NCI-H1417 treated with DMSO at 0.1 percent for 48 hours (cell line): Measurements from ENCODE around the gene SLC19A1.

Experiments used
- DNase-seq: peaks from one replicate; lab custom pipeline; 2025; lab: John Stamatoyannopoulos, UW

SLC19A1 gene

DNA sequence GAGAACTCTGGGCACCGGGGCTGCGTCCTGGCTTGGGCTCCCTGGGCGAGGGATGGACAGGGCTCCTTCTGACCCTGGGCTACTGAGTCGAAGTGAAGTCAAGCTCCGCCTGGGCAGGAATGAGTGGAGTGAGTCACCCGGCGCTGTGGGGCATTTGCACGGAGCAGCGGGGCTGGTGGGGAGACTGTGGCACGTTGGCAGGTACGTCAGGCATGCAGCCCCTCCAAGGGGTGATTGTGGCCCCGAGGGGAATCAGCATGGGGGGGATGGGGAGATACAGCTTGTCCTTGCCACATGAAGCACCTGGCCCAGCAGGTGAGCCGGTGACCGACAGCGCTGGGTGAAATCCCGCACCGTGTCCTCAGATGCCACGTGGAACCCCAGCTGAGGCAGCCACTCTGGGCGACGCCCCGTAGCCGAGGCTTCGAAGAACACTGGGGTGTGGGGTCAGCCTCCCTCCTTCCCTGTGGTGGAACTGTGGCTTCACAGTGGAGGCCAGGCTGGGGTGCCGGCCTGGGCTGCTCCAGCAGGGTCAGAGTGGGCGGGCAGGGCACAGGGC, 74.9 kb downstream of the SLC19A1 start:
- no peak for DNase-seq

DNA sequence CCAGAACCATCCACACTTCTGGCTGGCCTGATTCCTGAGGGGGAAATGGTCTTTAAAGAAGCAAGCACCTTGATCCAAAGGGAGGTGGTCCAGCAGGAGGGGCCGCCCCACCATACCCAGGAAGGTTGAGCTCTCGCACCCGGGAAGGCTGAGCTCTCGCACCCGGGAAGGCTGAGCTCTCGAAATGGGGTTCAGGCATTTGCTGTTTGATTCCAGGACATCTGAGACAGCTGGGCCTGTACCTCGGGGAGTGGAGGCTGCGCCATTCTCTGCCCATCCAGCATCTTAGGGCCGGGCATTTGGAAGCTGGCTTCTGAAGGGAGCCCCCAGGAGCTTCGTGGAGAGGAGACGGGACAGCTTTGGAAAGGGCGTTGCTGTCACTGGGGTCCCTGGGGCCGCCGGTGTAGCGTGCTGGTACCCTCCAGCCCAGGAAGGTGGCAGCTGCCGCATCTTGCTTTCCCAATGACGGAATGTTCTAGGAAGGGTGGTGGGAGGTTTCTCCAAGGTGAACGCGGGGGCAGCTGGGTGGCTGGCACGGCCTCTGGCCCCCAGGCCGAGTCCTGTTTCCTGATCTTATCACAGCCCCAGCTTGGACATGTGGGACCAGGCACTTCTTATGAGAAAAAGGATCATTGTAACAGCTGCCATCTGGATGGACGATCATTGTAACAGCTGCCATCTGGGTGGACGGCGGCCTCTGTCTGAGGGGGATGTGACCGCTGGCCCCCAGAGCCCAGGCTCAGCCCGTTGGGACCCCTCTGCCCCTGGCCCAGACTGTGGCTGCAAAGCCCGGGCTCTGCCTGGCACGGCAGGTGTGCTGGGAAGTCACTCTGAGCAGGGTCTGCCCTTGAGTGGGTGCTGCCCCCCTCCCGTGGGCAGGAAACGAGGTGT, 75.7 kb downstream of the SLC19A1 start:
- DNase-seq, result no peak

DNA sequence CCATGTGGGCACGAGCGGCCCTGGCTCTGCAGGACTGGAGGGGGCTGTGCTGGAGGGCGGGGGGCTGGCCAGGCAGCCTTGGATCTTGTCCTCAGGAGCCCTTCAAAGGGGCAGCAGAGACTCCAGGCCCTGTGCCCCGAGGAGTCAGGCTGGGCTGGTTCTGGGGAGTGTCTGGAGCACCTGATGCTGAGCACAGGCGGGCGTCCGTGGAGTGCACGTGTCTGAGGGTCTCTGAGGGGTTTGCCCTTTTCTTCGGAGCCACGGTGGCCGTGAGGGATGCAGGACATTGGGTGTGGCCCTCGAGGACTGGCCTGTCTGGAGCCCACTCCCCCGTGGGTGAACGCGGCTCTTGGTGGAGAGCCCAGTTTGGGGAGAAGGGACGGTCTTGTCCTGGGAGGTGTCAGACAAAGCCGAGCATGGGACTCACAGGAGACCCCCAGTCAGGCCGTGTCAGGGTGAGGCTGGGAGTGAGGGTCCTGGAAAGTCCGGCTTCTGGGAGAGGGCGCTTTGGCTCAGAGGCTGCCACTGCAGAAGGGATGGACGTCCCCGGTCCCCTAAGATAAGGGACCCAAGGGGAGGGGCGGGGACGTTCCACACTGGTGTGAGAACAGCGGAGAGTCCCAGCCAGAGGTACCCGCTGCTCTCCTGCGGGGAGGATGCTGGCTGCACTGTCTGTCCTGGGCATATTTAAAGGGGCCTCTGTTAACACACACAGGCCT, 76.5 kb downstream of the SLC19A1 start:
- no peak for DNase-seq

DNA sequence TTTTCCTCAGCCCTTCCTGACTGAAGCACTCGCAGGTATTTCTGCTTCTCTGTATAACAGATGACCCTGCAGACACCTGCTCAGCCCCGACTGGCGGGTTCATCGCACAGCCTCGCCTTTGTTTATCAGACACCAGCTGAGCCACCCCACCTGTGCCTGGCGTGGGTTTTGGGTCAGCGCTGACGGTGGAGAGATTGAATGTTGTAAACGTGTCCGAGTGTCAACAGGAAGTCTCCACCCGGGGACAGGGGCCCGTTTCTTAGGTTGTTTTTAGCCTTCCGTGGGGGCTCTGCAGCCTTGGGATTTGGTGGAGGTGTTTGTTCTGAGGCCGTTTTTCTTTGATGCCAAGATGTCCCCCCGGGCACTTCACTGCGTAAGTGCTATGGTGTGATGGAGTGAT, 77.1 kb downstream of the SLC19A1 start:
- DNase-seq, result no peak

DNA sequence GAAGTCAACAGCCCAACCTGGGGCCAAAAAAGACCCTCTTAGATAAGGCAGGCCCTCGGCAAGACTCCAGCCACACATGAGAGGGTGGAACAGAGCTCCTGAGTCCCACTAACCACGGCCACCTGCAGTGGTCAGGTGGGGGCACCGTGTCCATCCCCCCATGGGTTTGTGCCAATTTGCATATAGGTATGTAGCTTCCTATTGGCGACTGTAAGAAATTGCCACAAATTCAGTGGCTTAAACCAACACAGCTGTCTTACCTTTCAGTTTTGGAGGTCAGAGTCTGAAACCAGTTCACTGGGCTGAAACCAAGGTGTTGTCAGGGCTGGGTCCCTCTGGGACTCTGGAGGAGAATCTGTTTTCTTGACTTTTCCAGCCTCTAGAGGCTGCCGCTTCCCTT, 77.9 kb downstream of the SLC19A1 start:
- no peak for DNase-seq

DNA sequence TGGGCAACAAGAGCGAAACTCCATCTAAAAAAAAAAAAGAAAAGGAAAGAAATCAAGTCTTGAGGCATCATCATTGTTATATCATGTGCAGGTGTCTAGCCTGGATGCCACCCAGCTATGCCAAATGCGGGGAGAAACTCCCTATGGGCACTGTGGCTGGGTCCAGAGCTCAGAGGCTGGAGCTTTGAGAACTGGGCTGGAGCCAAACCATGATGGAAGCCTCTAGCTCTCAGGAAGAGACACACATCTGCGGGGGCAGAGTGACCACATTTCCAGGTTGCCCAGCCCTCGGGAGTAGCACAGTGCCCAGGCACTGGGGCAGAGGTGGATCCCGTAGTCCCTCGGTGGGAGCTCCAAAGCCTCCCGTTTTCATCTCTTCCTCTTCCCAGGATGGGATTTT, 78.4 kb downstream of the SLC19A1 start:
- no peak for DNase-seq

DNA sequence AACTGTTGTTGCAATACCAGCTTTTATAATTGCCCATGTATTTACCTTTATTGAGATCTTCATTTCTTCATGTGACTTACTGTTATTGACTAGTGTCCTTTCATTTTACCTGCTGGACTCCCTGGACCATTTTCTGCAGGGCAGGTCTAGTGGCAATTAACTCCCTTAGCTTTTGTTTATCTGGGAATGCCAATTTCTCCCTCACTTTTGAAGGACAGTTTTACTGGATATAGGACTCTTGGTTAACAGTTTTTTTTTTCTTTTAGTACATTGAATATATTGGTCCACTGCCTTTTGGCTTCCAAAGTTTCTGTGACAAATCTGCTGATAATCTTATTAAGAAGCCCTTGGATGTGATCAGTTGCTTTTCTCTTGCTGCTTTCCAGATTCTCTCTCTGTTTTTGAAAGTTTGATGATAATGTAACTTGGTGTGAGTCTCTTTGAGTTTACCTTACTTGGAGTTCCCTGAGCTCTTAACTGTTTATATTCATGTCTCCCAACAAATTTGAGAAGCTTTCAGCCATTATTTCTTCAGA, 80.4 kb downstream of the SLC19A1 start:
- DNase-seq, result no peak

DNA sequence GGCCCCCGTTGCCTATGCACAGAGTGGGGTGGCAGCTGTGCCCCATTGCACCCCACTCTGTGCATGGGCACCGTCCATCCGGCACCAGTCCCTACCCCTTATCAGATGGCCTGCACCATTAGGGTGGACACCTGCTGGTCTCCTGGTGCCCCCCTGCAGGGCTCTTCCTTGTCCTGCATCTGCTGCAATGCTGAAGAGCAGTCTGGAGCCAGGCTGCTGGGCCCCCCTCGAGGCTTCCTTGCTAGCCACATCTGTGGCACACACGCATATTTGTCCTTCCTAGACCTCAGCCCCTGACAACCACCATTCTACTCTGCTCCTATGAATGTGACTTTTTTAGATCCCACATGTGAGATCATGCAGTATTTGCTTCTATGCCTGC, 80.9 kb downstream of the SLC19A1 start:
- no peak for DNase-seq

DNA sequence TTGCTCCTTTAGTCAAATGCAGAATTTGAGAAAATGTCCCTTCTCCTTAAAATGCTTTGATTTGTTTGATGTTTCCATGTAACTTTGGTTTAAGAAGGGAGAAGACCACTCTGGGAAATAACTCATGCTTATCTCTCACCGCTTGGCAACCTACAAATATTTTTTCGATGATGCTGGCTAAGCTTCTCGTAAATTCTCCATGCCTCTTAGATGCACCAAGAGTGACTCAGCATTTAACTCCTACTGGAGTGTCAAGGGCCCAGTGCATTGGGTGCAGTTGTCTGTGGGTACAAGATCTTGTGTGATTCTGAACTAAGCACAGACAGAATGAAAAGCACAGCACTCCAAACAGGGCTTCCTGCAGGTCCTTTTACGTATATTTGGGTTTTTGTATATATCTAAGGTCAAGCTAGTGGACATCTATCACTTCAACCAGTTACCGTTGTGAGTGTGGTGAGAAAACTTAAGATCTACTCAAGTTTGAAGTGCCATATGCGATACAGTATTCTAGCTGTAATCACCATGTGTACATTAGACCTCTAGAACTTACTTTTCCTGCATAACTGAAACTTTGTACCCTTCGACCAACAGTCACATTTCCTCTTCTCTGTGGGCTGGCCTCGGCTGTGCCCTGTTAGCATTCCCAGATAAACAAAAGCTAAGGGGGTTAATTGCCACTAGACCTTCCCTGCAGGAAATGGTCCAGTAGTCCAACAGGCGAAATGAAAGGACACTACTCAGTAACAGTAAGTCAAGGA, 81.5 kb downstream of the SLC19A1 start:
- no peak for DNase-seq

DNA sequence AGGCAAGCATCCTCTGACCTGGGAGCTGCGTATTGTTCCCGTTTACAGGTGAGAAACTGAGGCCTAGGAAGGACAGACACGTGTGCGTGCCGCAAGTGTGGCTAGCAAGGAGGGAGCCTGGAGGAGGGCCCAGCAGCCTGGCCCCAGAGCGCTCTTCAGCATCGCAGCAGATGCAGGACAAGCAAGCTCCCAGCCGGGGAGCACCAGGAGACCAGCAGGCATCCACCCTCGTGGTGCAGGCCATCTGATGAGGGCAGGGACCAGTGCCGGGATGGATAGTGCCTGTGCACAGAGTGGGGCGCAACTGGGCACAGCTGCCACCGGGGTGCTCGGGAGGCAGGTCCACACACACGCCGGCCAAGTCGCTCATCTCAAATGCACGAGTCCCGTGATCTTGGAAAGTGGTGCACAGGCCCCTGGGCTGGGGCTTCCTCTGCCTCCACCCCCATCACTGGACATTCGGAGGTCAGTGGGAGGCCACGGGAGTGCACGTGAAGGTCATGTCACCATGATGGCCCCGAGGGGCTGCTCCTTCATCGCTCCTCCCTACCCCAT, 82.2 kb downstream of the SLC19A1 start:
- no peak for DNase-seq

DNA sequence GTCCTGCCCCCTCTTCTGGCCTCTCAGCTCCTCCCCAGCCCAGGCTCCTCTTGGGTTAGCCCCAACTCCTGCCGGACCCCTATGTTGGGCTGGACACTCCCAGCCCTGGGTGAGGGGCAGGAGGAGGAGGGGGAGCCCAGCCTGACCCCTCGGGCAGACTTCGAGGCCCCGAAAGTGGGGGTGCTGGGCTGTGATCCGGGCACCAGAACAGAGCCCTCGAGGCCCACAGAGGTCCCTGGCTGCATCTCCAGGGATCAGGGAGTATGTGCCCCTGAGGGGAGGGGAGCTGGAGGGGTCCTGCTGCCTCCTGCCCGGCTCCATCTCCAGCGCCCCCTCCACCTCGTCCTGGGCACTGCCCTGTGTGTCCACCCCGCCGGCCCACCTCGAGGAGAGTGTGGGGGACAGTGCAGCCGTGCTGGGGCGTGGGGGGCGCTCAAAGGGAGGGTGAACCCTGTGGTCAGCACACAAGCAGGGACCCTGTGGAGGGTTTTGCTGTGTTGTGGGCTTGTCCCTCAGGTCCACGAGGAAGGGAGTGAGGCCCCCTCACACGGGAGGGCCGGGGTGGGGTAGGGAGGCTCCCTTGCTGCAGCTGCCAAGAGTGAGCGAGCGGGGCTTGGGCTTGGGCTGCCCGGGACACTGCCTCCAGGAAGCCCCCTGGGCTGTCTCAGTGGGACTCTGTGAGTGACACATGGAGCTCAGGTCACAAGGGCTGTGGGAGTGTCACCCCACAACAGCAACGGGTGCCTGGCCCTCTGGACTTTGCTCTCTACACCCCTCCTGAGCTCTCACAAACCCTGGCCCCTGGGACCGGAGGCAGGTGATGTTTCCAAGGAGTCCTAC, 82.8 kb downstream of the SLC19A1 start:
- DNase-seq, result no peak

DNA sequence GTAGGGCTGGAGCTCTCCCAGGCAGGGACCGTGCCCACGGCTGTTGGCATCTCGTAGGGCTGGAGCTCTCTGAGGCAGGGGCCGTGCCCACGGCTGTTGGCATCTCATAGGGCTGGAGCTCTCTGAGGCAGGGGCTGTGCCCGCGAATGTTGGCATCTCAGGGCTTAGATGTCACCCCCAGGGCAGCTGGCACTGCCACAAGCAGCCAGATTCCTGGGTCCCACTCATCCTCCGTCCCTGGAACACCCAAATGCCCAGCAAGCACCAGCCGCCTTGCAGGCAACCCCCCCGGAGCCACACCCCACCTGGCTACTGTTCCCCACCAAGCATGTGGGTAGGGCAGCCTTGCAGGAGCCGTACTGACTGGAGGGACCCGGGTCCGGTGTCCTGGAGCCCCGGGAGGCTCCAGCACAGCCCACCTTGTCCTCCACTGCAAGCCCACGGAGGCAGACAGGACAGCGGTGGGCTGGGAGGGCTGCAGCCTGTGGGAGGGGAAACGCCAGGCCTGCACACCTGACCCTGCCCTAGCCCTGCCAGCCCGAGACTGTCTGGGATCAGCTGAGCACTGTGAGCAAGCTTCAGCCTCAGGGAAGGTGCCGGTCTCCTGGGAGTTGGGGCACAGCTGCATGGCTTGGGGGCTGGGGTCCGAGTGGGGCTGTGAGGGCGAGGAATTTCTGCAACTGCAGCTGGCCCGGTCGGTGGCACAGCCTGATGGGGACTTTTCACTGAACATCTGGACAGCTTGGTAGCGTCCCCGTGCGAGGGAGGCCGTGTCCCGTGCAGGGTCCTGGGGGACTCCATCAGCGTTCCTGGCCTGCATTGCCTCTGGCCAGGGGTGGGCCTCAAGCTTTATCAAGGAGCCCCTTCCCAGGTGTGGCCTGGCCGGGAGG, 83.7 kb downstream of the SLC19A1 start:
- DNase-seq, result no peak

DNA sequence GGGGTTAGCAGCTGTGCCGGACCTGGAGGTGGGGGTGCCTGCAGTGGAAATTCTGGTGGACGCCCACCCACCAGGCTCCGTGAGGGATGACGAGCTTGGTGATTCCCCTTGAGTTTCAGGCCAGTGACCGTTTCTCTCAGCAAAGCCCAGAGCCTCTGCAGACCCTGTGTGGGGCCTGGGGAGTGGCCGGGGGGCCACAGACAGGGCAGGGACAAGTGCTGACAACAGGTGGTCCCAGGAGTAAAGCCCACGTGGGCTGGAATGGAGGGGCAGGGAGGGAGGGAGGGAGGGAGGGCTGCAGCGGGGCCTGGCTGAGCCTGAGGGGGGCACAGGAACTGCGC, 84.4 kb downstream of the SLC19A1 start:
- DNase-seq, result no peak

DNA sequence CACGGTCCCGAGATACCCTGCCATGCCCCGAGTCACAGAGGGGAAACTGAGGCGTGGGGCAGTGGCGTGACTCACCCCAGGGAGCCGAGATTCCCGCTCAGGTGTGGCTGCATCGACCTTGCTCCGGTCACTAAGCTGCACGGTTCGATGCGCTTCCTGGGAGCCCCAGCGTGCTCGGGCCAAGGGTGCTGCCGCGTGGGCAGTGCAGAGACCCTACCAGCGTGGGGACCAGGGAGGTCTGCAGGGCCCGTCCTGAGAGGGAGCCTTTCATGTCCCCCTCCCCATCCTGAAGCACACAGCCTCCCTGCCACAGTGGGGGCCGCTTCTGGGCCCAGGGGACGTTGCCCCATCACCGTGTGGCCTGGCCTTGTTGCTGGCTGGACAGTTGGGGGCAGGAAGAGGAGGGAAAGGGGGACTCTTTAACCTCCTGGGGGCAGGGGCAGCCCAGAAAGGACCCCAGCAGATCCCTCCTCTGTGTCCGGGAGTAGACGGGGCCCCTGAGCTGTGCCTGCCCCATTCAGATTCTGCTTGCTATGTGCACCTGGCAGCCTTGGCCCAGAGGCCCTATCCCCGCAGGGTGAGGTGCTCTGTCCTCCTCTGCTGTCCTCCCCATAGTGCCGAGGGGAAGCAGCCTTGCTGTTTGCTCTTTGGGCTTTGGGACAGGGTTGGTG, 84.9 kb downstream of the SLC19A1 start:
- no peak for DNase-seq

DNA sequence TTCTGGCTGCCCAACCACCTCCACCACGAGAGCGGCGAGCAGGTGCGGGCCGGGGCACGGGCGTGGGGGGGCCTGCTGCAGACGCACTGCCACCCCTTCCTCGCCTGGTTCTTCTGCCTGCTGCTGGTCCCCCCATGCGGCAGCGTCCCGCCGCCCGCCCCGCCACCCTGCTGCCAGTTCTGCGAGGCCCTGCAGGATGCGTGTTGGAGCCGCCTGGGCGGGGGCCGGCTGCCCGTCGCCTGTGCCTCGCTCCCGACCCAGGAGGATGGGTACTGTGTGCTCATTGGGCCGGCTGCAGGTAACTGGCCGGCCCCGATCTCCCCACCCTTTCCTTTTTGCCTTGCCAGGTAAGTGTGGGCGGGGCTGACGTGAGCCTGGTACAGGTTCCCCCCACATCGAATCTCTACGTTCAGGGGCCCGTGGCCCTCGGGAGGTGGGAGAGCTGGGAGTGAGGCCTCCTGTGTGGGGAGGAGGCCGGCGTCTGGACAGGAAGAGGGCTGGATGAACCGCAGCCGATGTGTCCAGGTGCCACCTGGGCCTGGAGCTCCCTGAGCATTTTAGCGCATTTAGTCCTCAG, 85.6 kb downstream of the SLC19A1 start:
- no peak for DNase-seq

DNA sequence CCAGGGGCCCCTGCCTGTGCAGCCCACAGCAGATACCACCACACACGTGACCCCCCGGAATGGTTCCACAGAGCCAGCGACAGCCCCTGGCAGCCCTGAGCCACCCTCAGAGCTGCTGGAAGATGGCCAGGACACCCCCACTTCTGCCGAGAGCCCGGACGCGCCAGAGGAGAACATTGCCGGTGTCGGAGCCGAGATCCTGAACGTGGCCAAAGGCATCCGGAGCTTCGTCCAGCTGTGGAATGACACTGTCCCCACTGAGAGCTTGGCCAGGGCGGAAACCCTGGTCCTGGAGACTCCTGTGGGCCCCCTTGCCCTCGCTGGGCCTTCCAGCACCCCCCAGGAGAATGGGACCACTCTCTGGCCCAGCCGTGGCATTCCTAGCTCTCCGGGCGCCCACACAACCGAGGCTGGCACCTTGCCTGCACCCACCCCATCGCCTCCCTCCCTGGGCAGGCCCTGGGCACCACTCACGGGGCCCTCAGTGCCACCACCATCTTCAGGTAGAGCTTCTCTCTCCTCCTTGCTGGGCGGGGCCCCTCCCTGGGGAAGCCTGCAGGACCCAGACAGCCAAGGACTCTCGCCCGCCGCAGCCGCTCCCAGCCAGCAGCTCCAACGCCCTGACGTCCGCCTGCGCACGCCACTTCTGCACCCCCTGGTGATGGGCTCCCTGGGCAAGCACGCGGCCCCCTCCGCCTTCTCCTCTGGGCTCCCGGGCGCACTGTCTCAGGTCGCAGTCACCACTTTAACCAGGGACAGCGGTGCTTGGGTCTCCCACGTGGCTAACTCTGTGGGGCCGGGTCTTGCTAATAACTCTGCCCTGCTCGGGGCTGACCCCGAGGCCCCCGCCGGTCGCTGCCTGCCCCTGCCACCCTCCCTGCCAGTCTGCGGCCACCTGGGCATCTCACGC, 86.3 kb downstream of the SLC19A1 start:
- DNase-seq, result no peak

DNA sequence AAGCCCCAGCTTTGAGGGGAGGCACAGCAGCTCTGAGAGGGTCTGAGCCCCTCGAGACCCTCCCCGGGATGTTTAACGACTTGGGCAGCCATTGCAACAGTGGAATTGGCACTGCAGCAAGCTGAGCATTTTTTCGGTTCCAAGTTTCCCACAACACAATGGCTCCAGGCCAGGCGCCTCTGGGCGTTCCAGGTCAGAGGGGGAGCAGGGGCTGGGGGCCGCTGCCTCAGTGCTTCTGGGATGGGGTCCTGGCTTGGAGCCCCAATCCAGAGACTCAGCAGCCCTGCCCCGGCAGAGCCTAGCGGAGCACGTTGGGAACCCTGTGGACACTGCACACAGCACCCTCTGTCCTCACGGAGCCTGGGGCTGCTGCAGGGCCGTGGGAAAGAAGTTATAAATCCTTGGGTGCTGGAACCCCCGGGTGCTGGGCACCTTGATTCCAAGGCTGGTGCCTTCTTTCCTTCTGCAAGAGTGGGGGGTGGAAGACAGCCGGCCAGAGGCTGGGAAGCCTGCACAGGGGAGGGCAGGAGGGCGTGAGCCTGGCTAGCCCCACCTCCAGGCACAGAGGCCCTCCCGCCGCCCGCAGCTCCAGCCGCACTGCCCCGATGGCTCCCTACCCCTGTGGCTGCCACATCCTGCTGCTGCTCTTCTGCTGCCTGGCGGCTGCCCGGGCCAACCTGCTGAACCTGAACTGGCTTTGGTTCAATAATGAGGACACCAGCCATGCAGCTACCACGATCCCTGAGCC, 87.1 kb downstream of the SLC19A1 start:
- DNase-seq, result no peak
